NB4 (cell line): ENCODE measurements around the gene SPNS2.

ENCODE experiments used
- DNase-seq: peaks from one replicate; pipeline ENCODE4 v3.0.0; 2010; ENCODE audit warnings: low read depth
- H3K4me3 ChIP-seq: one replicate; pipeline ENCODE4 v1.5.1; 2011; ENCODE audit warnings: mild to moderate bottlenecking, low read depth, low read length, moderate library complexity
- CTCF ChIP-seq: IDR thresholded peaks from one replicate; pipeline ENCODE4 v1.5.1; 2012; ENCODE audit warnings: low read depth, low read length
- MAX ChIP-seq: IDR thresholded peaks from 2 replicates; pipeline ENCODE4 v1.6.1; 2011; ENCODE audit warnings: low read depth, low read length
- MYC ChIP-seq: IDR thresholded peaks from 2 replicates; pipeline ENCODE4 v1.6.1; 2011; ENCODE audit warnings: low read depth, low read length
- POLR2A ChIP-seq: IDR thresholded peaks from 2 replicates; pipeline ENCODE4 v1.6.1; 2011; ENCODE audit warnings: mild to moderate bottlenecking; ENCODE audit not compliant: insufficient read length; ENCODE audit errors: extremely low read depth

SPNS2 gene

GRCh38 chr17:4539025-4539424 is 40.3 kb downstream of the SPNS2 start:
- TF ChIP-seq CTCF (no peak), MYC (no peak), POLR2A (no peak), MAX (no peak)
- DNase-seq = no peak
- no peak overlapping the region for H3K4me3 ChIP-seq

GRCh38 chr17:4539576-4540223 is 41.0 kb downstream of the SPNS2 start:
- TF ChIP-seq MAX (no peak), POLR2A (no peak), MYC (no peak), CTCF (no peak)
- H3K4me3 ChIP-seq = no peak overlapping the region
- no peak for DNase-seq

- peak; percentile 17 for TF ChIP-seq CTCF
- TF ChIP-seq POLR2A = peak; percentile 18
- no peak for TF ChIP-seq MYC
- DNase-seq = peak; percentile 44
- H3K4me3 ChIP-seq = no peak overlapping the region
Observed at GRCh38 chr17:4540224-4540651, 41.6 kb downstream of the SPNS2 start.

- no peak for DNase-seq
- H3K4me3 ChIP-seq = no peak overlapping the region
- no peak for TF ChIP-seq CTCF
- no peak for TF ChIP-seq POLR2A
- no peak for TF ChIP-seq MAX
- no peak for TF ChIP-seq MYC
Observed at GRCh38 chr17:4540687-4541327, 42.1 kb downstream of the SPNS2 start.

- H3K4me3 ChIP-seq = no peak overlapping the region
- TF ChIP-seq CTCF (peak; percentile 5), POLR2A (no peak), MAX (no peak)
- DNase-seq = no peak
Observed at GRCh38 chr17:4541328-4542002, 42.8 kb downstream of the SPNS2 start.
